Fibroblast of mammary gland (primary cell): ENCODE results near the gene HCN4.

Experiments used
- DNase-seq: peaks from one replicate; pipeline ENCODE4 v3.0.0-alpha.2; 2010; ENCODE audit warnings: low read depth
- H3K4me3 ChIP-seq: 2 replicates; pipeline ENCODE4 v1.5.1; 2011; ENCODE audit warnings: low read depth, mild to moderate bottlenecking, low read length, moderate library complexity; ENCODE audit not compliant: control insufficient read depth
- TF ChIP-seq, protein P1 (sequence below): conservative IDR thresholded peaks from 2 replicates; pipeline ENCODE4 v1.5.1; 2011; ENCODE audit warnings: low read depth, low read length, inconsistent platforms; ENCODE audit not compliant: control insufficient read depth, insufficient read depth

Gene HCN4

DNA sequence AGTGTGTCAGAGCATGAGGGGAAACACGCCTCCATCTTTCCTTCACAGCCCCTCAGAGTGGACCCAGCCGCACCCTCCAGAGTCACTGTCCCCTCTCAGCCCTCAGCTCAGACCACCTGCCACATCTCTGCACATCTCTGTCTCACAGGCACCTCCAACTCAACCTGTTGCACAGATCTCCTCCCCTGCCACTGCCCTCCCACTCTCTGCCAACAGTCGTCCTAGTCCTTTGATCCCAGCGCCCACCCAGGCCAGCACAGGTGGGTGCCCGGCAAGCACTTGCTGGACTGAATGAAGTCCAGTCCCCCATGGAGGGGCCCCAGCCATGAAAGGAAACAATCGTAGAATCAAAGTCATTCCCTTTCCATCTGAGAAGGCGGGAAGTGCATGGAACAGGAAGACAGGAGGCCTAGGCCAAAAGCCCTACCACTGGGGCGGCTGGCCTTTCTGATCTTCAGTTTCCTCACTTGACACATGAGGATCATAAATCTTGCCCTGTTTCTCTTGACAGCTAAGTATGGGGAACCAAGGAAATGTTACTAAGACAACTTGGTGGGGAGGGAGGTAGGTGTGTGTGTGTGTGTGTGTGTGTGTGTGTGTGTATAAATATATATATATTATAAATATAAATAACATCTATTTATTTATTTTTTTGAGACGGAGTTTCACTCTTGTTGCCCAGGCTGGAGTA, 28.1 kb downstream of the HCN4 start:
- no peak overlapping the region for H3K4me3 ChIP-seq
- TF ChIP-seq, protein P1, sequence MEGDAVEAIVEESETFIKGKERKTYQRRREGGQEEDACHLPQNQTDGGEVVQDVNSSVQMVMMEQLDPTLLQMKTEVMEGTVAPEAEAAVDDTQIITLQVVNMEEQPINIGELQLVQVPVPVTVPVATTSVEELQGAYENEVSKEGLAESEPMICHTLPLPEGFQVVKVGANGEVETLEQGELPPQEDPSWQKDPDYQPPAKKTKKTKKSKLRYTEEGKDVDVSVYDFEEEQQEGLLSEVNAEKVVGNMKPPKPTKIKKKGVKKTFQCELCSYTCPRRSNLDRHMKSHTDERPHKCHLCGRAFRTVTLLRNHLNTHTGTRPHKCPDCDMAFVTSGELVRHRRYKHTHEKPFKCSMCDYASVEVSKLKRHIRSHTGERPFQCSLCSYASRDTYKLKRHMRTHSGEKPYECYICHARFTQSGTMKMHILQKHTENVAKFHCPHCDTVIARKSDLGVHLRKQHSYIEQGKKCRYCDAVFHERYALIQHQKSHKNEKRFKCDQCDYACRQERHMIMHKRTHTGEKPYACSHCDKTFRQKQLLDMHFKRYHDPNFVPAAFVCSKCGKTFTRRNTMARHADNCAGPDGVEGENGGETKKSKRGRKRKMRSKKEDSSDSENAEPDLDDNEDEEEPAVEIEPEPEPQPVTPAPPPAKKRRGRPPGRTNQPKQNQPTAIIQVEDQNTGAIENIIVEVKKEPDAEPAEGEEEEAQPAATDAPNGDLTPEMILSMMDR = no peak
- no peak for DNase-seq

GRCh38 chr15:73338606-73339374, 30.0 kb downstream of the HCN4 start:
- no peak overlapping the region for H3K4me3 ChIP-seq
- TF ChIP-seq, protein P1 = no peak
- DNase-seq = no peak

DNA sequence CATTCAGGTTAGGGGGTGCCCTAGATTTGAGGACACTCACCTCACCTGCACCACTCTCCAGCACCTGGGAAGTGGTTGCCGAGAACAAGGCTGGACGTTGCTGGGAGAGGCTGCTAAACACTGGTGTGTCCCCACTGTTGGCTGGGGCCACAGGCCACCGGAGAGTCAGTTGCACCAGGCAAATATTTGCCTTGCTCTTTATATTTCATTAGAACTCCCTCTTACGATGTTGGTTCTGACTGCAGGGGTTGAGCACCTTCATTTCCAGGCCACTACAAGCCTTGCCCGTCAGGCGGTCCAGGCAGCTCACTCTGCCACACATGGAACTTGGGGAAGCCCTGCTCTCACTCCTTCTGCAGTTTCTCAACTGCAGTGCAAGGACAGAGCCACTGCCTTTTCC, 30.7 kb downstream of the HCN4 start:
- TF ChIP-seq, protein P1 = no peak
- H3K4me3 ChIP-seq = no peak overlapping the region
- no peak for DNase-seq

DNA sequence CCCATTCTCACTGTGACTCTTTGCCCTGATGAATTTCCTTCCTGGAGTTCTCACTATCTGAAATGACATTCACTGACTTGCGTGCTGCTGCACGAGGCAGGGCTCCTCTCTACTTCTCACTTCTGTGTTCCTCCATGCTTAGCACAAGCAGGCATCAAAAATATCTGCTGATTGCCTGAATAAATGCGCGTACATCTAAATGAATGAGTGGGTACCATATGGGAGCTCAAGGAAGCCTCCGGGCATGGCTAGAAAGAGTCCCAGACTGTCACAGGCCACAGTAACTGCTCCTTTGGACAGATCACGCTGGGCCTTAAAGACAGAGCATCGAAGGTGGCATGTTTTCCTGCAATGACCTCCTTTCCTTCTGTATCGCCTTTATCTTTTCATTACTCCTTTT, 31.6 kb downstream of the HCN4 start:
- TF ChIP-seq, protein P1 = no peak
- no peak for DNase-seq
- no peak overlapping the region for H3K4me3 ChIP-seq

DNA sequence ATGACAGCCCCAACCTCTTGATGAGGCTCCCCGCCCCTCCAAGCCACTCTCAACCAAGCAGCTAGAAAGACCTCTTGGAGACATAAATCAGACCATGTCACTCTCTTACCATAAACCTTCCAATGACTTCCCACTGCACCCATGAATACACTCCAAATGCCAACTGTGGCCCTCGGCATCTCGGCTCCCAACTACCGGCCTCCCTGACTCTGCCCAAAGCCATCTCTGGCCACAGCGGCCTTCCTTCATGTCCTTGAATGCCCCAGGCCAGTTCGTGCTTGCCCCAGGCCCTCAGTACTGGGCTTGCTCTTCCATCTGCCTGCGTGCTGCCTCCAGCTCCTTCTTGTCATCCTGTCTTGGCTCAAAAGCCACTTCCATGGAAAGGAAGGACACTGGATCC, 32.0 kb downstream of the HCN4 start:
- H3K4me3 ChIP-seq = no peak overlapping the region
- TF ChIP-seq, protein P1 = no peak
- no peak for DNase-seq

- no peak for DNase-seq
- H3K4me3 ChIP-seq = no peak overlapping the region
- TF ChIP-seq, protein P1 = no peak
Measured at GRCh38 chr15:73335471-73335870, 33.3 kb downstream of the HCN4 start.
